HL-60 (cell line): Measurements from ENCODE around the gene ELN.

Experiments used
- DNase-seq, 2 experiments: peaks; one replicate each; pipeline ENCODE4 v3.0.0-alpha.2; 2010 to 2020; ENCODE audit warnings: low read depth in 1 of 2, low spot score in 1 of 2
- H3K27ac ChIP-seq: fragments of 250-450 bp; sonication (Bioruptor Pico); replicated peaks from 2 replicates; pipeline ENCODE4 v1.5.1; 2020; ENCODE audit warnings: mild to moderate bottlenecking, moderate library complexity
- H3K27me3 ChIP-seq: fragments of 250-450 bp; sonication (Bioruptor Pico); 2 replicates; pipeline ENCODE4 v1.5.1; 2021; ENCODE audit warnings: mild to moderate bottlenecking, moderate library complexity; ENCODE audit not compliant: insufficient read depth, poor library complexity, severe bottlenecking
- H3K4me3 ChIP-seq: replicated peaks from 2 replicates; pipeline ENCODE4 v1.5.1; 2011; ENCODE audit warnings: mild to moderate bottlenecking, control low read depth, low read length; ENCODE audit not compliant: insufficient read depth
- CTCF ChIP-seq: IDR thresholded peaks from one replicate; pipeline ENCODE4 v1.5.1; 2011; ENCODE audit warnings: low read length, control low read depth, inconsistent platforms; ENCODE audit not compliant: insufficient read depth
- GABPA ChIP-seq: IDR thresholded peaks from 2 replicates; pipeline ENCODE4 v1.6.1; 2012; ENCODE audit warnings: low read depth
- POLR2AphosphoS5 ChIP-seq: IDR thresholded peaks from 2 replicates; pipeline ENCODE4 v1.6.1; 2012; ENCODE audit warnings: low read depth
- REST ChIP-seq: IDR thresholded peaks from 2 replicates; pipeline ENCODE4 v1.6.1; 2012; ENCODE audit warnings: low read depth; ENCODE audit not compliant: insufficient replicate concordance
- SPI1 ChIP-seq: IDR thresholded peaks from 2 replicates; pipeline ENCODE4 v1.6.1; 2012; ENCODE audit warnings: low read depth, mild to moderate bottlenecking, borderline replicate concordance

Gene ELN

GRCh38 chr7:73981933-73982332 lies 46.0 kb upstream of the ELN start:
- TF ChIP-seq CTCF, result no peak
- no peak for TF ChIP-seq GABPA
- TF ChIP-seq POLR2AphosphoS5, result no peak
- no peak for TF ChIP-seq SPI1
- TF ChIP-seq REST, result no peak
- DNase-seq, result no peak
- H3K27ac ChIP-seq, result no peak overlapping the region
- no peak overlapping the region for H3K4me3 ChIP-seq
- H3K27me3 ChIP-seq, result no peaks in the 10 kb centered on the region

GRCh38 chr7:73983437-73984164 lies 44.4 kb upstream of the ELN start:
- Histone ChIP-seq H3K27me3 (no peaks in the 10 kb centered on the region), H3K27ac (no peak overlapping the region), H3K4me3 (no peak overlapping the region)
- DNase-seq, result no peak
- TF ChIP-seq GABPA (no peak), CTCF (no peak), SPI1 (no peak), REST (no peak), POLR2AphosphoS5 (no peak)

GRCh38 chr7:73984481-73985205 lies 43.3 kb upstream of the ELN start:
- DNase-seq, result no peak
- TF ChIP-seq SPI1, result no peak
- TF ChIP-seq GABPA, result no peak
- no peak for TF ChIP-seq REST
- Histone ChIP-seq H3K27ac (no peak overlapping the region), H3K4me3 (no peak overlapping the region), H3K27me3 (no peaks in the 10 kb centered on the region)
